ENCODE data around the gene SPACA9. TPM values are rescaled to one million over a fixed set of nuclear protein-coding genes. Genes with fewer than 3 reads are reported as not detected.

SPACA9 gene
- total and polyA plus RNA-seq, 10 of the 15 experiments (the other 5 are each of a cell fraction or from before 2014, with no cell fraction given), result 0.68 to 2.9 (median 1.0) TPM

DNA sequence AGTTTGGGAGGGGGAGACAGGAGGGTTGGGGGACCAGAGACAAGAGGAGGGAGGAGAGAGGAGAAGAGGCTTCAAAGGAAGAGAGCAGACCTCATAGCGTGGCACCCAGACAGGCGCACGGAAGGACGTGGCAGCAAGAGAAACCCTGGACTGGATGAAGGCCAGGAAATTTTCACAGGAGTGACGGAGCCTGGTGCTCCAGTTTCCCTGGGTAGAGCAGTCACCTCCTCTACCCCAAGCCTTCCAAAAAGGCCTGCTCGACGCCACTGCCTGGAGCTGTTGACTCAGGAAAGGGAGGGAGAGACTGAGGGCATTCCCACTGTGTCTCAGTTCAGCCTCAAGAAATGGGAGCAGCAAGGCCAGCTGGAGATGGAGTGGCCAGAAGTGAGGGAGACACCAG, 19.9 kb upstream of the SPACA9 start:
- no peak for ATAC-seq
- H3K36me3 ChIP-seq (ENCODE audit: control insufficient read depth in 2 of 2, insufficient read depth in 2 of 2, low read length in 1 of 2), result no peaks in the 10 kb centered on the region
- SMC1A ChIA-PET (ENCODE audit: uncharacterized antibody, unreplicated experiment), result no interaction called here
- BruUV-seq (replicated peaks), result no TSS peak
- no peaks in the 10 kb centered on the region; a peak in 1 of 4 replicates for H3K27me3 ChIP-seq (replicated peaks in 1 of 2; ENCODE audit: control insufficient read depth in 2 of 2, insufficient read depth in 2 of 2, low read length in 1 of 2)
- no peak overlapping the region for H3K4me3 ChIP-seq
- FAIRE-seq, result no peak
- POLR2A ChIA-PET, result no interaction called here
- TF ChIP-seq PML (IDR thresholded peaks at IDR 0.05; ENCODE audit: low read length), result no peak
- no peak for TF ChIP-seq POLR2AphosphoS2 (IDR thresholded peaks at IDR 0.05; ENCODE audit: low read depth, low read length)
- TF ChIP-seq CREB1 (IDR thresholded peaks at IDR 0.05; ENCODE audit: low read depth), result no peak
- TF ChIP-seq SMAD1 (IDR thresholded peaks at IDR 0.05; ENCODE audit: low read depth, partially characterized antibody), result no peak
- TF ChIP-seq, protein P1, sequence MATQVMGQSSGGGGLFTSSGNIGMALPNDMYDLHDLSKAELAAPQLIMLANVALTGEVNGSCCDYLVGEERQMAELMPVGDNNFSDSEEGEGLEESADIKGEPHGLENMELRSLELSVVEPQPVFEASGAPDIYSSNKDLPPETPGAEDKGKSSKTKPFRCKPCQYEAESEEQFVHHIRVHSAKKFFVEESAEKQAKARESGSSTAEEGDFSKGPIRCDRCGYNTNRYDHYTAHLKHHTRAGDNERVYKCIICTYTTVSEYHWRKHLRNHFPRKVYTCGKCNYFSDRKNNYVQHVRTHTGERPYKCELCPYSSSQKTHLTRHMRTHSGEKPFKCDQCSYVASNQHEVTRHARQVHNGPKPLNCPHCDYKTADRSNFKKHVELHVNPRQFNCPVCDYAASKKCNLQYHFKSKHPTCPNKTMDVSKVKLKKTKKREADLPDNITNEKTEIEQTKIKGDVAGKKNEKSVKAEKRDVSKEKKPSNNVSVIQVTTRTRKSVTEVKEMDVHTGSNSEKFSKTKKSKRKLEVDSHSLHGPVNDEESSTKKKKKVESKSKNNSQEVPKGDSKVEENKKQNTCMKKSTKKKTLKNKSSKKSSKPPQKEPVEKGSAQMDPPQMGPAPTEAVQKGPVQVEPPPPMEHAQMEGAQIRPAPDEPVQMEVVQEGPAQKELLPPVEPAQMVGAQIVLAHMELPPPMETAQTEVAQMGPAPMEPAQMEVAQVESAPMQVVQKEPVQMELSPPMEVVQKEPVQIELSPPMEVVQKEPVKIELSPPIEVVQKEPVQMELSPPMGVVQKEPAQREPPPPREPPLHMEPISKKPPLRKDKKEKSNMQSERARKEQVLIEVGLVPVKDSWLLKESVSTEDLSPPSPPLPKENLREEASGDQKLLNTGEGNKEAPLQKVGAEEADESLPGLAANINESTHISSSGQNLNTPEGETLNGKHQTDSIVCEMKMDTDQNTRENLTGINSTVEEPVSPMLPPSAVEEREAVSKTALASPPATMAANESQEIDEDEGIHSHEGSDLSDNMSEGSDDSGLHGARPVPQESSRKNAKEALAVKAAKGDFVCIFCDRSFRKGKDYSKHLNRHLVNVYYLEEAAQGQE (IDR thresholded peaks at IDR 0.05; ENCODE audit: low read depth, low read length), result no peak
- TF ChIP-seq ZNF384 (IDR thresholded peaks at IDR 0.05; ENCODE audit: borderline replicate concordance, low read depth, low read length), result no peak
- no peak for TF ChIP-seq EZH2 (IDR thresholded peaks at IDR 0.05; ENCODE audit: borderline replicate concordance, control insufficient read depth, low read depth, low read length)
- TF ChIP-seq ESRRA (IDR thresholded peaks at IDR 0.05; ENCODE audit: low read length), result no peak
- TF ChIP-seq MXI1 (IDR thresholded peaks at IDR 0.05; ENCODE audit: low read depth, low read length), result no peak
- no peak for TF ChIP-seq ZBED1 (IDR thresholded peaks at IDR 0.05; ENCODE audit: borderline replicate concordance)
- no peak for TF ChIP-seq SIN3A (IDR thresholded peaks at IDR 0.05; ENCODE audit: low read depth, low read length)
- TF ChIP-seq NR2C1 (IDR thresholded peaks at IDR 0.05), result no peak
- TF ChIP-seq ETV6 (conservative IDR thresholded peaks at IDR 0.05 in 1 of 2, IDR thresholded peaks at IDR 0.05 in 1 of 2; ENCODE audit: borderline replicate concordance in 1 of 2, low read depth in 1 of 2), result no peak
- TF ChIP-seq SP1 (IDR thresholded peaks at IDR 0.05; ENCODE audit: low read depth, low read length), result no peak
- TF ChIP-seq FOXM1 (IDR thresholded peaks at IDR 0.05; ENCODE audit: low read depth, low read length), result no peak
- TF ChIP-seq, protein P2, sequence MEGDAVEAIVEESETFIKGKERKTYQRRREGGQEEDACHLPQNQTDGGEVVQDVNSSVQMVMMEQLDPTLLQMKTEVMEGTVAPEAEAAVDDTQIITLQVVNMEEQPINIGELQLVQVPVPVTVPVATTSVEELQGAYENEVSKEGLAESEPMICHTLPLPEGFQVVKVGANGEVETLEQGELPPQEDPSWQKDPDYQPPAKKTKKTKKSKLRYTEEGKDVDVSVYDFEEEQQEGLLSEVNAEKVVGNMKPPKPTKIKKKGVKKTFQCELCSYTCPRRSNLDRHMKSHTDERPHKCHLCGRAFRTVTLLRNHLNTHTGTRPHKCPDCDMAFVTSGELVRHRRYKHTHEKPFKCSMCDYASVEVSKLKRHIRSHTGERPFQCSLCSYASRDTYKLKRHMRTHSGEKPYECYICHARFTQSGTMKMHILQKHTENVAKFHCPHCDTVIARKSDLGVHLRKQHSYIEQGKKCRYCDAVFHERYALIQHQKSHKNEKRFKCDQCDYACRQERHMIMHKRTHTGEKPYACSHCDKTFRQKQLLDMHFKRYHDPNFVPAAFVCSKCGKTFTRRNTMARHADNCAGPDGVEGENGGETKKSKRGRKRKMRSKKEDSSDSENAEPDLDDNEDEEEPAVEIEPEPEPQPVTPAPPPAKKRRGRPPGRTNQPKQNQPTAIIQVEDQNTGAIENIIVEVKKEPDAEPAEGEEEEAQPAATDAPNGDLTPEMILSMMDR (IDR thresholded peaks at IDR 0.05 in 2 of 3, conservative IDR thresholded peaks at IDR 0.05 in 1 of 3; ENCODE audit: control insufficient read depth in 2 of 3, extremely low read depth in 1 of 3, insufficient read depth in 1 of 3, low read depth in 3 of 3, low read length in 3 of 3), result no peak
- TF ChIP-seq, protein P3, sequence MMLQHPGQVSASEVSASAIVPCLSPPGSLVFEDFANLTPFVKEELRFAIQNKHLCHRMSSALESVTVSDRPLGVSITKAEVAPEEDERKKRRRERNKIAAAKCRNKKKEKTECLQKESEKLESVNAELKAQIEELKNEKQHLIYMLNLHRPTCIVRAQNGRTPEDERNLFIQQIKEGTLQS (IDR thresholded peaks at IDR 0.05; ENCODE audit: borderline replicate concordance, extremely low read depth, low read depth, low read length), result no peak
- intact Hi-C loops (cut with micrococcal nuclease; ENCODE audit: unreplicated experiment) (no loop called here), in situ Hi-C loops (cut with MboI) (no loop called here)
- H3K4me1 ChIP-seq (ENCODE audit: control insufficient read depth, insufficient read depth, low read length), result no peaks in the 10 kb centered on the region
- no peak overlapping the region for H3K9ac ChIP-seq (ENCODE audit: control insufficient read depth, insufficient read depth, low read length)
- DNase-seq (ENCODE audit: low read depth, low spot score), result no peak
- H2AFZ ChIP-seq (ENCODE audit: control insufficient read depth, low read depth, low read length), result no peak overlapping the region
- CTCF ChIA-PET, result interaction anchor here (1.0 kb wide), 1 partner anchor 10 kb away, joined by 6 read pairs; no protein-coding TSS in a partner anchor
- H3K27ac ChIP-seq (ENCODE audit: control insufficient read depth, insufficient read depth), result no peak overlapping the region
- H3K9me3 ChIP-seq (replicated peaks; ENCODE audit: control insufficient read depth, insufficient read depth, low read length), result no peaks in the 10 kb centered on the region
- RAD21 ChIA-PET (ENCODE audit: unreplicated experiment), result no interaction called here
- H3K79me2 ChIP-seq (ENCODE audit: control insufficient read depth, insufficient read depth, low read length), result no peaks in the 10 kb centered on the region
- H4K20me1 ChIP-seq (ENCODE audit: control insufficient read depth, insufficient read depth), result no peaks in the 10 kb centered on the region
- no peak overlapping the region for H3K4me2 ChIP-seq (ENCODE audit: control insufficient read depth, insufficient read depth)
- WGBS (ENCODE audit: insufficient coverage, insufficient replicate concordance, low lambda C conversion rate, missing lambda C conversion rate), result 31% methylated on average over 7 of the region's 7 CpGs

Measured in GM12878 (cell line).